Measurements from ENCODE around the gene CLEC16A.

The CLEC16A gene

GRCh38 chr16:11109566-11109965 is 165.2 kb downstream of the CLEC16A start:
- DNase-seq = no peak
- in situ Hi-C loops (cut with HindIII; ENCODE audit: low pct_ligation_motif_present, low pct_unique_long_range_greater_than_20kb, low sequenced_read_pairs) = no loop called here

DNA sequence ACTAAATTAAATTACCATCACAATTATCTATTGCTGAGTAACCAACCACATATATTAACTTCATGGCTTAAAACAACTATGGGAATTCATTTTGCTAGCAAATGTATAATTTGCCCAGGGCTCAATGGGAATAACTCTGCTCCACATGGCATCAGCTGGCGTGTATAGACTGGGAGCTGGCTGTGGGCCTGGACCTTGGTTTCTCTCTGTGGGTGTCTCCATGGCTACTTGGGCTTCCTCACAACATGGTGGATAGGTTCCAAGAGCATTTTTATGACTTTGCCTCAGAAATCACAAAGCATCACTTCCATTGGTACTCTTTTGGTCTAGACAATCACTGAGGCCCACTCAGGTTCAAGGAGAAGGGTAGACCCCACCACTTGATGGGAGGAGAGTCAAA is 166.8 kb downstream of the CLEC16A start:
- in situ Hi-C loops (cut with HindIII; ENCODE audit: low pct_ligation_motif_present, low pct_unique_long_range_greater_than_20kb, low sequenced_read_pairs) = no loop called here
- no peak for DNase-seq

GRCh38 chr16:11111856-11112634 is 167.7 kb downstream of the CLEC16A start:
- in situ Hi-C loops (cut with HindIII; ENCODE audit: low pct_ligation_motif_present, low pct_unique_long_range_greater_than_20kb, low sequenced_read_pairs) = no loop called here
- DNase-seq = no peak

DNA sequence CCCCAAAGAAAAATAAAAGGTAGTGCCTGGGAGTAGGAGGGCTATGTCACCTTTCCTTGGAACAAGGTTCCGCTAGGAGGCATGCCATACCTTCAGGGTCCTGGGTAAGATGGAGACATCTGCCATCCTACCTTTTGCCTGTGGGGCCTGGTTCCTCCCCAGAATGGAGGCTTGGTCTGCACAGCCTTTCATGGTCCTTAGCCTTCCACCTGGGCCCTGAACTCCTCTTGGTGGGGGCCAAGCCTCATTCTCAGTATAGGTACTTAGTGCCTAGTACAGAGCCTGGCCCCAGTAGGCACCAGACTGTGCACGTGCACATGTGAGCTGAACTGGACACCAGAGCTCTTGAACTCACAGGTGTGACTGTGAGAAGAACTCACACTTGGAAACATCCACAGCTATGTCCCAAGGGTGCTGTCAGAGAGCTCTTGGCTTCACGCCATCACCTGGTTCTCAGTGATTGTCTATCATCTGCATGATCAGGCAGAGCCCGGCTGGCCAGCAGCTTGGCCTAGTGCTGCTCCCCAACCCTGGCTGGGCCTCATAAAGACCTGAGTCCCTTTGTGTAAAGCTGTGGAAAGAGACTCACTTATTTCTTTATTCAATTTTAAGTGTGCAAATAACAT is 168.5 kb downstream of the CLEC16A start:
- DNase-seq = no peak
- in situ Hi-C loops (cut with HindIII; ENCODE audit: low pct_ligation_motif_present, low pct_unique_long_range_greater_than_20kb, low sequenced_read_pairs) = no loop called here

GRCh38 chr16:11114366-11115164 is 170.2 kb downstream of the CLEC16A start:
- no peak for DNase-seq
- in situ Hi-C loops (cut with HindIII; ENCODE audit: low pct_ligation_motif_present, low pct_unique_long_range_greater_than_20kb, low sequenced_read_pairs) = no loop called here

GRCh38 chr16:11117576-11118211 is 173.3 kb downstream of the CLEC16A start:
- in situ Hi-C loops (cut with HindIII; ENCODE audit: low pct_ligation_motif_present, low pct_unique_long_range_greater_than_20kb, low sequenced_read_pairs) = no loop called here
- no peak for DNase-seq

- DNase-seq = no peak
- in situ Hi-C loops (cut with HindIII; ENCODE audit: low pct_ligation_motif_present, low pct_unique_long_range_greater_than_20kb, low sequenced_read_pairs) = no loop called here
These were observed 174.1 kb downstream of the CLEC16A start for GRCh38 chr16:11118479-11118878.

GRCh38 chr16:11121083-11121608 is 176.8 kb downstream of the CLEC16A start:
- in situ Hi-C loops (cut with HindIII; ENCODE audit: low pct_ligation_motif_present, low pct_unique_long_range_greater_than_20kb, low sequenced_read_pairs) = no loop called here
- DNase-seq = no peak

DNA sequence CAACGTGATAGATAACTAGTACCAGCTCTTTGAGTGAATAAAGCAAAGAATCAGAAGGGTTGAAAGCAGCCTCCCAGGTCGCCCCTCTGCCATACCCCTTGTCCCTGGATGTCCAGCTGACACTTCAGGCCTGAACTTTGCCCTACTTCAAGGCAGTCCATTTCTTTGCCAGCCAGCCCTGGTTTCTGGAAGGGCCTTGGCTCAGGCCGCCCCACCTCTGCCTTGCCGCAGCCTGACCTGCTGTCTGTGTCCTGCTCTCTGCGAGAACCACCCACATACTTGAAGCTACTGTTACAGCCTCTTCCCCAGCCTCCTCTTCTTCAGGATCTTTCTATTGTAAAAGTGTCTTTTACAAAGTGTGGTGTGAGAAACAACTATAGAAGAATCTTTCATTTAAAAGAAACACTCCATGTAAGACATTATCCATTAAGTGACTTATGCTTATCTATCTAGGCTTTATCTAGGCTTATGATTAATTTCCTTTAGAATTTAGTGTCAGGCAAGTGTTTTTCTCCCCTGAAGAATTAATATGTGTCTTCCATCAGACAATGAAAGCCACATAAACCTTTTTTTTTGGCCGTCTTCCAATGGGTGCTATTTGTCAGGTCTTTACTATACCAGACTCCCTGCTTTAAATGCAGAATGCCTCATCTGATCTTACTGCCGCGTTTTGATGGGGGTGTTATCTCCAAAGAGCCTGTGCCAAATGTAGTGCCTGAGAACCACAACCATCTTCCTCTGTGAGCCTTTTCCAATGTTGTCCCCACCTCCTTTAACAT is 177.7 kb downstream of the CLEC16A start:
- no peak for DNase-seq
- in situ Hi-C loops (cut with HindIII; ENCODE audit: low pct_ligation_motif_present, low pct_unique_long_range_greater_than_20kb, low sequenced_read_pairs) = no loop called here

DNA sequence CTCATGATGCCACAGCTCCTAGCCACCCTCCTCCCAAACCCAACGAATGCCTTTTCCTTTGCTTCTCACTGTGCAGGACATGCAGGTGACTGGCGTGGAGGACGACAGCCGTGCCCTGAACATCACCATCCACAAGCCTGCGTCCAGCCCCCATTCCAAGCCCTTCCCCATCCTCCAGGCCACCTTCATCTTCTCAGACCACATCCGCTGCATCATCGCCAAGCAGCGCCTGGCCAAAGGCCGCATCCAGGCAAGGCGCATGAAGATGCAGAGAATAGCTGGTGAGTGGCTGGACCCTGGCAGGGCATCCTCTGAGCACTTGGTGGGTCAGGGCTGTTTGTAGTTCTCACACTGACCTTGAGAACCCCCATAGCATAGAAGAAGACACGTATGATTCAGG is 179.3 kb downstream of the CLEC16A start:
- in situ Hi-C loops (cut with HindIII; ENCODE audit: low pct_ligation_motif_present, low pct_unique_long_range_greater_than_20kb, low sequenced_read_pairs) = no loop called here

GRCh38 chr16:11125936-11126335 is 181.6 kb downstream of the CLEC16A start:
- in situ Hi-C loops (cut with HindIII; ENCODE audit: low pct_ligation_motif_present, low pct_unique_long_range_greater_than_20kb, low sequenced_read_pairs) = no loop called here
- no peak for DNase-seq

More for the DNA sequence above, 179.3 kb downstream of the CLEC16A start:
- no peak for DNase-seq

- no peak for DNase-seq
- in situ Hi-C loops (cut with HindIII; ENCODE audit: low pct_ligation_motif_present, low pct_unique_long_range_greater_than_20kb, low sequenced_read_pairs) = no loop called here
These were observed 182.2 kb downstream of the CLEC16A start for GRCh38 chr16:11126399-11127054.

DNA sequence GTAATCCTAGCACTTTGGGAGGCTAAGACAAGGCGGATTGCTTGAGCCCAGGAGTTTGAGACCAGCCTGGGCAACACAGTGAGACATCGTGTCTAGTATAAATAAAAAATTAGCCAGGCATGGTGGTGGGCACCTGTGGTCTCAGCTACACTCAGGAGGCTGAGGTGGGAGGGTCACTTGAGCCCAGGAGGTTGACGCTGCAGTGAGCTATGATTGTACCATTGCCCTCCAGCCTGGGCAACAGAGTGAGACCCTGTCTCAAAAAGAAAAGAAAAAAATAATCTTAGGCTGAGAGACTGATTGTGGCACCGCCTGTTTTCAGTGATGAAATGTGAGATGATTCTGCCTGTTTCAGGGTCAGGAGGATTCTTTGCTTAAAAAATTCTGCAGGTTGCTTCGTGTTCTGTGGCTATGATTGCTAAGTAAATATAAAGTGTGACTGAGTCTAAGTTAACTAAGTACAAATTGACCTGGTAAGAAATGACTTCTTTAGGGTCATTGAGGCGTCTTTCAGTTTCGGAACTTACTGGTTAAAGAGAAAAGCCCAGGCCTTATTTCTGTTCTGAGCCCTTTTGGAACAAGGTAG is 183.3 kb downstream of the CLEC16A start:
- no peak for DNase-seq
- in situ Hi-C loops (cut with HindIII; ENCODE audit: low pct_ligation_motif_present, low pct_unique_long_range_greater_than_20kb, low sequenced_read_pairs) = no loop called here

DNA sequence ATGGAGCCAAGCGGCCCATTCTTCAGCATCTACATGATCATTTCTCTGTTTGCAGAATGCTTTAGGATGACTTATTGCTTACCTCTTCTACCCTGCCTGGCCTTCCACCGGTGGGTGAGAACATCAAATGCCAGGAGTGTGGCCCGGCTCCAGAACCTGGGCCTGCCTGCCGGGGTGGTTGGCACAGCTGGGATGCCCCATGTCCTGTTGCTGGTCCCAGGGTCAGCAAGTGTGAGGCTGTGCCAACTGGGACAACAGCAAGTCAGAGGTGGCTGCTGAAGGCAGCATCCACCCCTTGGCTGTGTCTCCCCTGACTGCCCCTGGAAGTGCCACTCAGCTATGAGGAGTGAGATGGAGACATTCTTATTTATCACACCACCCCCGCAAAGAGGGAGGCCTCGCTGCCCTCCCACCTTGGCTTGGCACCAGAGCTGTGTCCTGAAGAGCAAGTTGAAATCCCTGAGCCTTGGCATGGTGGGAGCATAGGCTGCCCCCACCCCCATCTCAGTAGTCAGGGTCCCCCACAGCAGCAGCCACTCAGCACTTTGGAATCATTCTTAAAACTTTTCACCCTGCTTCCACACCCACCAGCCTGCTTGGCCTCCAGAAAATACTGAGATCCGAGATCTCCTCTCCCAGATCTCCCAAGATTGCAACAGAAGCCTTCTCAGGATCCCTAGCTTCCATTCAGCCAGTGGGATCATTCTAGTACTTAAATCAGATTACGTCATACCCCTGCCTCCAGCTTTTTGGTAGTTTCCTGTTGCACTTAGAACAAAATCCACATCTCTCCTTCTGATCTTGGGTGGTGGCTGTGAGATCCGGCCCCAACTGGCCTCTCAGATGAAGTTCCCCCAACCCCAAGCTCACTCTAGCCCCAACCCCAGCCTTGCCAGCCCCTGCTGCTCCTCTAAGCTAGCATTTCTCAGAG is 184.1 kb downstream of the CLEC16A start:
- DNase-seq = no peak
- in situ Hi-C loops (cut with HindIII; ENCODE audit: low pct_ligation_motif_present, low pct_unique_long_range_greater_than_20kb, low sequenced_read_pairs) = no loop called here

- in situ Hi-C loops (cut with HindIII; ENCODE audit: low pct_ligation_motif_present, low pct_unique_long_range_greater_than_20kb, low sequenced_read_pairs) = no loop called here
- DNase-seq = no peak
These were observed 185.0 kb downstream of the CLEC16A start for GRCh38 chr16:11129378-11129781.

- in situ Hi-C loops (cut with HindIII; ENCODE audit: low pct_ligation_motif_present, low pct_unique_long_range_greater_than_20kb, low sequenced_read_pairs) = no loop called here
- DNase-seq = no peak
These were observed 186.8 kb downstream of the CLEC16A start for GRCh38 chr16:11130978-11131665.

All from ACHN (cell line).